Activated CD8-positive, alpha-beta memory T cell treated with anti-CD3 and anti-CD28 coated beads for 4 hours (primary cell): Measurements from ENCODE around the gene NIT2.
"Not testable (repeated sequence)": the region's sequence is repeated elsewhere in the genome, so short reads cannot be mapped to it uniquely, and the experiment has no call there.

Experiments used
- DNase-seq, 2 donors: peaks; one replicate each; pipeline ENCODE4 v3.0.0-alpha.2; 2020; ENCODE audit warnings: low read depth in 2 of 2

Gene NIT2, protein sequence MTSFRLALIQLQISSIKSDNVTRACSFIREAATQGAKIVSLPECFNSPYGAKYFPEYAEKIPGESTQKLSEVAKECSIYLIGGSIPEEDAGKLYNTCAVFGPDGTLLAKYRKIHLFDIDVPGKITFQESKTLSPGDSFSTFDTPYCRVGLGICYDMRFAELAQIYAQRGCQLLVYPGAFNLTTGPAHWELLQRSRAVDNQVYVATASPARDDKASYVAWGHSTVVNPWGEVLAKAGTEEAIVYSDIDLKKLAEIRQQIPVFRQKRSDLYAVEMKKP

DNA sequence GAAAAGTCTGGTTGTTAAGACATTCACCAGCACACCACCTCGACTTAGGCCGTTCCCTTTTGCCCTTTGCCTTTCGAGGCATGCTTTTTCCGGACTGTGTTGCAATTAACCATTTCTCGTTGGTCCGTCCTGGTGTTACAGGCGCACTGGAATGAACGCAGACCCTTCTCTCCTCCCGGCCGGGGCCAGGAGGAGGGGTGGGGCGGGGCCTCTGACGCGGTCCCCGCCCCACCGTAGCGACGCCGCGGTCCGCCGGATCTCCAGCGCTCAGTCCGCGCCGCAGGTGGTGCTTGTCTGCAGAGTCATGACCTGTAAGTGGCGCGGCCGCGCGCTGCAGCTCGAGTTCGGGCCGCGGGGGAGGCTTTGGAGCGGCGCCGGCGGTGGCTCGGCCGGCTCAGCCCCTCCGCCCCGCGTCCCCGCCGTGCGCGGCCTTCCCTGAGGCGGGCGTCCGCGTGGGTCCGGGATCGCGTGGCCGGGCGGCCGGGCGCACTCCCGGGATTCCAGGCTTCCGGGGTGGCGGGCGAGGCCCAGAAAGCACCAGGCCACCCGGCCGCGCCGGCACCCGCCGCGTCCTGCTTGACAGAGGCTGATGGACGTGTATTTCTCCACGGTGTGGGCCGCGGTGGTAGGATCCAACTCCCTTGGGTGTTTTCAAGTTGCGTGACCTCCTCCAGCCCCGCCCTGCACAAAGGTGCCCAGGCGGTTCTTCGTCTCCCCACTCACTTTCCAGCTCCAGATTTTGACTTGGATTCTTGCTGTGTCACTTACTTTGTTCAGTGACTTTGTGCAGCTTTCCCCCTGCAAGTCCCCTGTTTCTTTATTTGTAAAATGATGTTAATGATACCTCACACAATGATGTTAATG, at the start of gene NIT2:
Gene NIT2, plus strand, starts transcription at position 270 of the 864 bp plus-strand sequence. Its CDS starts 35 bp downstream, at position 305.
- DNase-seq = peak; percentile 42 to 51

DNA sequence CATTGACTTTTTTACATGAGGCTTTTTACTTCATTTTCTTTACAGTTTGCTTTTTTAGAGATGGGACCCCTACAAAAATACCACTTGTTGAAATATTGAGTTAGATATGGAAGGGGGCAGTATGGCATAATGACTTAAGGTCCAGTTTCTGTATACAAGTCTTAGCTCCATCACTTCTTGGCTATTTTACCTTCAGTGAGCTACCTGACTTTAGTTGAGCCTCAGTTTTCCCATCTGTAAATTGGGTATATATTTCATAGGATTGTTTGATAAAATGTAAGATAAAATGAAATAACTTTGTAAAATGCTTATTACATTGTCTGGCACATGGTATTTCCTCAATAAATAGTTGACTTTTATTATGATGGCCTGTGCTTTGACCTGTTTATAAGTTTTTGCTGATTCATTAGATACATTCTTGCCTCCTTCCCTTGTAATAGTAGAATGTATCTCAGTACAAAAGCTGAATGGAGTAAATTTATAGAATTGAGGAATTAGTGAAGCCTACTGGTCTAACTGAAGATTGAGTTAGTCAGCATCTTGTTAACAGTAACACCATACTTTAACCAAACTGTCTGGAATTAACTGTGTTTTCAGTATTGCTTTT, 46.2 kb upstream of the NIT2 start:
- DNase-seq = no peak

DNA sequence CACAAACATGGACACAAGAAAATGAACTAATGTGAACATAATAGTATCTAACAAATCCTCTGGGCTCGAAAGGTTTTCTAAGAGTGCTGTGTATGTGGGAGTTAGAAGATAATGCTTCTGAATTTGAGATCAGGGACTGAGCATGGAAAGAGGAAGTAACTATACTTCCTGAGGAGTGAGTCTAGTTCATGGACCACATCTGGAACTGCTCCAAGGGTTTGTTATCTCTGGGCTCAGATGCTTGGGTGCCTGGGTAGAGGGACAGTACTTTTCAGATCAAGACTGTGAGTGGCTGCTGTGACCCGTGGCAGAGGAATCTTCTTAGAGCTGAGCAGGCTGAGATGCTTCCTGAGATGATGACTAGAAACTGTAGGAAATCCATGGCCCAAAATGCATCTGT, 45.2 kb upstream of the NIT2 start:
- no peak for DNase-seq

DNA sequence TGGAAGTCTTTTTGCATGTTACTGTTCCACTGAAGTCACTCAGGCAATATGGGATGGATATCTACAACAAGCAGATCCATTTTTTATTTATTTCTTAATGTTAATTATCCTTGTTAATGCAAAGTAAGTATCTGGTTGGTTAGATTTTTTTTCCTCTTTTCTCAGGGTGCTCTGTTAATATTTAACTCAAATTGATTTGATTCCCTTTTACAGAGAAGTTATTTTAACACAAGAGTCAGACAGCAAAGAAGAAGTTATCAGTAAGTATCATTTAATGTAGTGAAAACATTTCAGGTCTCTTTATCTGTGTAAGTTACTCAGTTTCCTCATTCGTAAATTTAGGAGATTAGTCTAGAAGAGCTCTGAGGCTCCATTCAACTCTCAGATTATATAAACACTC, 39.5 kb upstream of the NIT2 start:
- DNase-seq = no peak

DNA sequence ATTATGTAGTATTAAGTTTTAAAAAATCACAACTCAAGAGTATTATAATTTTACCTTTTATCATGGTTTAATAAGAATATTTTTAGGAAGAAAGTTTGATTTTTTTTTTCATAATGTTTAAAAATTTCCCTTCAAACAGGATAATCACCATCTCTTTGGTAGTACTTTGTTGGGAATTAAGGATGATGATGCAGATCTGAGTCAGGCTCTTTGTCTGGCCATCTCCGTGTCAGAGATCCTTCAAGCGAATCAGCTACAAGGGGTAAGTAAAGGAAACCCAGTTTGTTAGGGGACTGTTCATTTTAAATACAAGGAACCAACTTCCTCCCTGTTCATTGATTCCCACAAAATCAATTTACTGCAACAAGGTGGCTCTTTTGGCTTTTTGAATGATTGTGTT, 36.8 kb upstream of the NIT2 start:
- no peak for DNase-seq

DNA sequence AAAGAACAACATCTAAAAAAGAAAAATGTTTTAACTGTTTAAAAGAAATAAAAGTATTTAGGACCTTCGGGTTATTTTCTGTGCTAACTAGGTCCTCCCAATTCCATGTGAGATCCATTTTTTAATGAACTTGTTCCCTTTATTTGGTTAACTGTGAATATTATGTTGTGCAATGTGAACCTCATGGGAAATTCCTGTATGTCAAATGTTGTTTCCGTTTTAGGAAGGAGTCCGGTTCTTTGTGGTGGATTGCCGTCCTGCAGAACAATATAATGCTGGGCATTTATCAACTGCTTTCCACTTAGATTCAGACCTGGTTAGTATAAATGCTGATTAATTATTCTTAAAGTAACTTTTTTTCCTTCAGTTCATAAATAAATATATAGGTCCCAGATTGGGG, 35.5 kb upstream of the NIT2 start:
- DNase-seq = no peak

DNA sequence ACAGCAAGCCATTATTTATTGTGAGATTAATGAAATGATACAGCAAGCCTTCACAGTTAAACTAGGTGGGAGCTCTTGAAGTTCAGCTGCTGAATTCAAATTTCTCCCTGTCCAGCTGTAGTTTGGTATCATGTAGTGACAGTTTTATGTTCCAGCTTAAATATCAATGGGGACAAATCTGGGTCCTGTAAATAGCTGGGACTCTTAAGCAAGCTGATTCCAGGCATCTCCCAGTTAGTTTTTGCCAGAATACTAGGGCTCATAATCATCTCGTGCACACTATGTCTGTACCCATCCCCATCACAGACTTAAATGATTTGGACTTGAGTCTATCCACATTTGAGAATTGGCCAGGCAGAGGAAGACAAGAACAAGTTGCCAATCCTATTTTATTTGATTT, 27.9 kb upstream of the NIT2 start:
- DNase-seq = no peak

DNA sequence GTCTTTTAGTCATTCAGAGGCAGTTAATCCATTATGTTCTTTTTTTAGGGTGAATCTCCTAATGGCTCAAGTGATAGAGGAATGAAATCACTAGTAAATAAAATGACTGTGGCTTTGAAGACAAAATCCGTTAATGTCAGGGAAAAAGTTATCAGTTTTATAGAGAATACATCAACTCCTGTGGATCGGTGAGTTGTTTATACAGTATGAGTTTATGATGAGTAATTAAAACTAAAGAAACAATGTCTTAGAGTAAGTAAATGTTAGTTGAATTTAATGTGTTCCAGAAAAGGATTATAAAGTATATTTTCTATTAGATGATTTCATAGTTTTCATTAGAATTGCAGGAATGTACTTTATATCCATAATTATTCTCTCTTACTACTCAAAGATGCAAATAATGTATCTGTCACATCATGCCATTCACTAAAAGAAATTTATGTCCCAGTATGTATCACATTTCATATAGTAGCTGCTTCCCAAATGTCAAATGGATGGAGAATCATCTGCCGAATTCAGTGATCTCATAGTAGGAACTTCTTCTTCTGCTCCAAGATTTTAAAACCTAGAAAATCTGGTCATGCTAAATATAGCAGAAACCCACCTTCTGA, 24.1 kb upstream of the NIT2 start:
- DNase-seq = no peak

DNA sequence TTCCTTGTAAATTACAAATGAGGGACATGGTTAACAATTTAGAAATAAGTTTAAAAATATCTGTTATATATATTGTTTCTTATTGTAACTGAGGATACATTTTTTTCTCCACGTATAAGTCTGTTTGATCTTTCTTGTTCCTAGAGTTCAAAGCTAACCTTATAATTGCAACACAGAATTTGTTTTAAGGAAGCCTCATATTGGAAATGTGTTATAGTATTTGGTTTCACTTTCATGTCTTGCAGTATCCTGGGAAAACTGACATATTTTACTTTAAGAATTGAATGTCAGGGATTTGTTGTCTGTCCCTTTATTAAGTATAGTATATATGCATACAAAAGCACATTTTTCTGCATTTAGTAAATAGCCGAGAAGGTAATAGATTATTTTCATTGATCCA, 23.5 kb upstream of the NIT2 start:
- DNase-seq = no peak

DNA sequence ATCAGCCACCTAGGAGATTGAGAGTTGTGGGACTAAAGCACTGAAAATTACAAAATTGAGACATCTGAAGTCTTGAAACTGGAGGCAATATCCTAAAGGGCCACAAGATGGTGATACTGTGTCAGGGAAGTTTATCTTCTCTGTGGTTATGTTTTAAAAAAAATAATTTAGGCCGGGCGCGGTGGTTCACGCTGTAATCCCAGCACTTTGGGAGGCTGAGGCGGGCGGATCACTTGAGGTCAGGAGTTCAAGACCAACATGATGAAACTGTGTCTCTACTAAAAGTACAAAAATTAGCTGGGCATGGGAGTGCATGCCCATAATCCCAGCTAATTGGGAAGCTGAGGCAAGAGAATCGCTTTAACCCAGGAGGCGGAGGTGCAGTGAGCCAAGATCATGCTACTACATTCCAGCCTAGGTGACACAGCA, 17.9 kb upstream of the NIT2 start:
- no peak for DNase-seq

DNA sequence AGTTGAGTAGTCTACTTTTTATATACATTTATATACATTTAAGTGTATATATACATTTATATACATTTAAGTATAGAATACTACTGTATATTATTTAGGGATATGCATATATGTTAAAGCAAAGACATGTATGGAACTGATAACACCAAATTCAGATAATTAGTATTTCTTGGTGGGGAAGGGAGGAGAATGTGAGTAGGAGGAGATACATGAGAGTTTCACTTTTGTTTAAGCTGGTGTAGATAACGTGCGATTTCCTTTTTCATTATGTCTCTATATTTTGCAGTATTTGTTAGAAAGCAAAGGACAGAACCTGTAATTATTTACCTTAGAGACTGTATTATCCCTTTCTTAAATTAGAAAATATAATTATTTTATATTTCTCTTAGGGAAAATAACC, 16.6 kb upstream of the NIT2 start:
- no peak for DNase-seq

DNA sequence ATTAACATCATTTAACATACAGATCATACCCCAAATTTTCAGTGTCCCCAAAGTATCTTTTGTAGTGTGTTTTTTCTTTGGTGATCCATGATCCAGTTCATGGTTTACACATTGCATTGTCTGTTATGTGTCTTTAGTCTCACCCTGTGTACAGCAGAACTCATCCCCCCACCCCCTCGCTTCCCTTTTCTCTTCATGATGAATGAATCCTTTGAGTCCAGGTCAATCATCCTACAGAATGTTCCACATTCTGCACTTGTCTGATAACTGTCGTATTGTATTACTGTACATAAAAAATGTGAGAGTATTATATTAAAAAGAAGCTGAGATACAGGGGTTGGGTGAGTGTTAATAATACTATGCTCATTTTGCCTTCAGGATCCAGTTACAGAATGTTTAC, 14.6 kb upstream of the NIT2 start:
- no peak for DNase-seq

DNA sequence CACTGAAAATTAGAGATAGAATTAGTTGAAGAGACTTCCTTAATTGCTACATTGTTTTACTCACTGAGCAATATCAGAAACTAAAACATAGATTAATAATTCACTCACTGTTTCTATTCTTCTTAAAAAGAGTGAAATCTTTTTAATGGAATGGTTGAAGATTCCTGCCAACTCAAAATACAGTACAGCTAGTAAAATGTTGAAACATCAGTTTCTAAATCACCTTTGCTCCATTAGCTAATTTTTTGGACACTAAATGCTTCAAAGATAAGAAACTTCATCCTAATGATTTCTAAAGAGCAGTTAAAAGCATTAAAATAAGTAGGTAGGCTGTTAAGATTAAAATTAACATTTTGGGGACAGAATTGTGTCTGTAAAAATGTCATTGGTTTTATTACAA, 10.5 kb upstream of the NIT2 start:
- no peak for DNase-seq

DNA sequence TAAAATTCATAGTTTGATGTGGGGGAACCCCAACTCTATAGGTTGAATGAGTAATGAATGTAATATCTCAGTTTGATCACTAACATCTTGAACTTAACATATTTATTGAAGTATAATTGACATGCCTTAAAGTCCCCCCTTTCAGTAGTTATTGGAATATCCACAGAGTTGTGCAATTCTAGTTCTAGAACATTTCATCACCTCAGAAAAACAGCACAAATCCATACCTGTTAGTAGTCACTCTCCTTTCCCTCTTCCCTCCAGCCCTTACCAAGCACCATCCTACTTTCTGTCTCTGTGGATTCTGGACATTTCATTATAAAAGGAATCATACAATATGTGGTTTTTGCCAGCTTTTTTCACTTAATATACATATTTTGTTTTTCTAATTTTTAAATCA, 8.7 kb upstream of the NIT2 start:
- DNase-seq = no peak

DNA sequence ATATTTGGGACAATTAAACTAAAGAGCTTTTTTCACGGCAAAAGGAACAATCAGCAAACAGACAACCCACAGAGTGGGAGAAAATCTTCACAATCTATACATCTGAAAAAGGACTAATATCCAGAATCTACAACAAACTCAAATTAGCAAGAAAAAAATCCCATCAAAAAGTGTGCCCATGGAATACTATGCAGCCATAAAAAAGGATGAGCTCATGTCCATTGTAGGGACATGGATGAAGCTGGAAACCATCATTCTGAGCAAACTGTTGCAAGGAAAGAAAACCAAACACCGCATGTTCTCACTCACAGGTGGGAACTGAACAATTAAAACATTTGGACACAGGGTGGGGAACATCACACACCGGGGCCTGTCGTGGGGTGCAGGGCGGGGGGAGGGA, 7.2 kb upstream of the NIT2 start:
- not testable (repeated sequence) for DNase-seq

DNA sequence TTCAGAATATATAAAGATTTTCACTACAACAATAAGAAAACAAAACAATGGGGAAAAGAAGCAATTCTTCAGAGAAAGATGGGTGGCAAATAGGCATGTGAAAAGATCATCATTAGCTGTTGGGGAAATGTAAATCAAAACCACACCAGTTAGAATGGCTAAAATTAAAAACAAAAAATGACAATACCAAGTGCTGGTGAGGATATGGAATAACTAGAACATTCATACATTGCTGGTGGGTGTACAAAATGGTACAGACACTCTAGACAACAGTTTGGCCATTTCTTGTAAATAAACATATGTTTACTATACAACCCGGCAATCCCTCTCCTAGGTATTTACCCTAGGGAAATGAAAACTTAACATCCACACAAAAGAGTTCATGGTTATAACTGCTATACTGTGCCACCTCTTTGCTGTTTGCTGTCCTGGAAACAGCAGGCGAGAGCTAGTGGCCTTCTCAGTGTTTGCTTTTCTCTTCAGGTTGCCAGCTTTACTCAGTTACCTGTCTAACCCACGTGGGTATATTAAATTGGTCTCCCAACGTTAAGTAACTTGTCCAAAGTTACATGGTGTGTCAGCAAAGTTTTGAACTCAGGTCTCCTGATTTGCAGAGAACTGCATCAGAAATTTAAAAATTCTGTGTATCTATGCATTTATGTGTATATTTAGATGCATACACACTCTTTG, 4.6 kb upstream of the NIT2 start:
- DNase-seq = no peak

DNA sequence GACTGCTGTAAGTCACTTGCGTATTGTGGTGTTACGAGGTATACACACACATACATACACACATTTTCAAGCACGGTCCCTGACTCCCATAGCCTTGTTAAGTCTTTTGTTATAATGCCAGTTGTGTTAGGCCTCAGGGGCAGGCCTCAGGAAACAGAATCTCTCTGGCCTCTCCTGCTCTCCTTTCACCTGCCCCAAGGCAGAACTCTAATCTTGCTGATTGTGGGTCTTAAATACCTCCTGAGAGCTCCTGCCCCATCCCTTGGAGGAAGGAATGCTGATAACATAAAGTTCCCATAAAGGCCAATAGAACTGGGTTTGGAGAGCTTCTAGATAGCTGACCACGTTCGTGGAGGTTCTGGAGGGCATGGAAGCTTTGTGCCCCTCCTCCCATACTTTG, 3.9 kb upstream of the NIT2 start:
- no peak for DNase-seq

DNA sequence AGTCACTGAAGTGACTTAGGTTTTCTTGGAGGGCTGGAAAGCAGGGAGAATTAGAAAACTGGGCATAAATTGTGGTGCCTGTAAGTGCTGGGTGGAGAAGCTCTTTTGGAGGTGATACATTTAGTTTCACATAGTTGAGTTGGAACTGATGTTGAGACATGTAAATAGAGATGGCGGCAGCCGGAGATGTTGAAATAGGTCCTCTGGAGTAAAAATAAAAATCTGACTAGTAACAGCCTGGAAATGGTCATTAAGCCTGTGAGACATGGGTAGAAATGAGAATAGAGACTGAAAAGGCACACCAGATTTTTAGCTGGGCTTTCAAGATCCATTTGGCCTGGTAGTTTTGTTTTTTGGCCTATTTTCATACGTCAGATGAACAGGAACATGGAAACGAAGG, 2.9 kb upstream of the NIT2 start:
- DNase-seq = no peak

DNA sequence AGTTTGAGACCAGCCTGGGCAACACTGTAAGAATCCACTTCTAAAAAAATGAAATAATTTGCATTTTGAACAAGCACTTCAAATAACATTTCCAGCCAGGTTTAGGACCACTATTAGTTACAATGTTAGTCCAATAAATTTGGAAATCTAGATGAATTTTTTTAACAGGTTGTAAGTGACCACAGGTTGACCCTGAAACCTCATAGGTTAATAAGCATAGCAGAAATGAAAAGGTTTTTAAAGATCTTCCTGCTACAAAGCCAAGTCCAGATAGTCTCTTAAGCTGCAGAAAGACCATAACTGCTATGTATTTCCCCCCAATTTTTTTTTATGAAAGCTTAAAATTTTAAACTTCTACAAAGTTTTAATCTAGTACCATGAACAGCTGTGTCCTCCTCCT, 1.5 kb upstream of the NIT2 start:
- DNase-seq = no peak

DNA sequence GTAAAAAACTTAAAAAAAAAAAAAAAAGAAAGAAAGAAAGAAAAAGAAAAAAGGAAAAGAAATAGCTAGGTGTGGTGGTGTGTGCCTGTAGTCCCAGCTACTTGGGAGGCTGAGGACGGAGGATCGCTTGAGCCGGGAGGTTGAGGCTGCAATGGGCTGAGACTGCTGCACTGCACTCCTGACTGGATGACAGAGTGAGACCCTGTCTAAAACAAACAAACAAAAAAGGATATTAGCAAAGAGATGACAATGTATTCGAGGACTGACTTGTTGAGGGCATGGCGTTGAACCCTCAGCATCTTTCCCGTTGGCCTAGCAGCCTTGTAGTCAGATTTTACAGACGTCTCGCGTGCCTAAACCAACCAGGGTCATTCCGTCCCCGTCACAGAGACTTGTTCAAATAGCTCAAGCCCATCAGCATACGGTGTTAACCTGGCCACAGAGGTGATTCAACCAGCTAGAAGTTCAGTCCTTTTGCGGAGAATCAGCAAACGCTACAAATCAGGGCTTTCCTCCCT, 528 bp upstream of the NIT2 start:
- no peak for DNase-seq

DNA sequence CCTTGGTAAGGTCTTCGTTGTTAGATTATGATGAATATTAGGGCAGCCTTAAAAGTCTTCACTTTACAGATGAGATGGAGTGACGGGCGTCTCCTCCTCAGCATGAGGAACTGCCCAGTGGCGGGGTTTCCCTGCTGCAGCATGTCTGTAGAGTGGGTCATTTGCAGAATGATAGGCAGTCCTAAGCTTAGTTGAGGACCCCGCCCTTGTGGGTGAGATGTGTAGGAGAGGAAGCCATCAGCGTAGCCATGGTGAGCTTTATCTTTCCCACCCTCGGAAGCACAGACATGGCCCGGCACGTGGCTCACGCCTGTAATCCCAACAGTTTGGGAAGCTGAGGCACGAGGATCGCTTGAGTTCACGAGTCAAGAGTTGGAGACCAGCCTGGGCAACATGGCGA, 877 bp downstream of the NIT2 start:
- no peak for DNase-seq

DNA sequence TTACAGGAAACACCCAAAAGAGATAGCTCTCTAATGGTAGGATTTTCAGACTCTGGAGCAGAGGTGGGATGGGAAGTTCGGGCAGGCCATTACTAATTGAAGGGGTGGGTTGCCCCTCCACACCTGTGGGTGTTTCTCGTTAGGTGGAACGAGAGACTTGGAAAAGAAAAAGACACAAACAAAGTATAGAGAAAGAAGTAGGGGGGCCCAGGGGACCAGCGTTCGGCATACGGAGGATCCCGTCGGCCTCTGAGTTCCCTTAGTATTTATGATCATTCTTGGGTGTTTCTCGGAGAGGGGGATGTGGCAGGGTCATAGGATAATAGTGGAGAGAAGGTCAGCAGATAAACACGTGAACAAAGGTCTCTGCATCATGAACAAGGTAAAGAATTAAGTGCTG, 1.7 kb downstream of the NIT2 start:
- DNase-seq = not testable (repeated sequence)
